H9 (cell line): ENCODE data around the gene IL16. TPM values are rescaled to one million over a fixed set of nuclear protein-coding genes. Genes with fewer than 3 reads are reported as not detected.

ENCODE experiments used
- DNase-seq: peaks from one replicate; pipeline ENCODE4 v3.0.0-alpha.2; 2017
- H2AFZ ChIP-seq: one replicate; pipeline ENCODE4 v1.6.1; 2013; ENCODE audit warnings: mild to moderate bottlenecking, low read length, control low read depth, moderate library complexity
- H2AK5ac ChIP-seq: 2 replicates; pipeline ENCODE4 v1.6.1; 2013; ENCODE audit warnings: low read length, control low read depth, mixed read lengths; ENCODE audit not compliant: insufficient read length
- H2BK120ac ChIP-seq: one replicate; pipeline ENCODE4 v1.6.1; 2013; ENCODE audit warnings: low read depth, mild to moderate bottlenecking, low read length, control low read depth, inconsistent platforms; ENCODE audit not compliant: poor library complexity, severe bottlenecking
- H2BK12ac ChIP-seq: 2 replicates; pipeline ENCODE4 v1.6.1; 2013; ENCODE audit warnings: low read length, control low read depth, mixed read lengths, low read depth; ENCODE audit not compliant: insufficient read length
- H2BK15ac ChIP-seq: 2 replicates; pipeline ENCODE4 v1.6.1; 2013; ENCODE audit warnings: low read depth, low read length, control low read depth
- H2BK20ac ChIP-seq: one replicate; pipeline ENCODE4 v1.6.1; 2013; ENCODE audit warnings: low read depth, mild to moderate bottlenecking, low read length, control low read depth, inconsistent platforms; ENCODE audit not compliant: poor library complexity, severe bottlenecking
- H2BK5ac ChIP-seq: 2 replicates; pipeline ENCODE4 v1.6.1; 2013; ENCODE audit warnings: low read length, control low read depth, mixed read lengths; ENCODE audit not compliant: insufficient read length
- H3K14ac ChIP-seq: 2 replicates; pipeline ENCODE4 v1.6.1; 2013; ENCODE audit warnings: low read length, control low read depth; ENCODE audit not compliant: insufficient read depth
- H3K18ac ChIP-seq: 2 replicates; pipeline ENCODE4 v1.6.1; 2013; ENCODE audit warnings: low read depth, mild to moderate bottlenecking, mixed read lengths, low read length, control low read depth; ENCODE audit not compliant: insufficient read length
- H3K23ac ChIP-seq: 2 replicates; pipeline ENCODE4 v1.6.1; 2013; ENCODE audit warnings: low read length, control low read depth, mixed read lengths, low read depth; ENCODE audit not compliant: insufficient read length
- H3K23me2 ChIP-seq: 2 replicates; pipeline ENCODE4 v1.6.1; 2013; ENCODE audit warnings: low read depth, mild to moderate bottlenecking, mixed read lengths, low read length, control low read depth; ENCODE audit not compliant: insufficient read length, poor library complexity, severe bottlenecking
- H3K27ac ChIP-seq: 2 replicates; pipeline ENCODE4 v1.5.1; 2013; ENCODE audit warnings: low read length, control low read depth, mixed read lengths, low read depth; ENCODE audit not compliant: insufficient read length
- H3K27me3 ChIP-seq: 2 replicates; pipeline ENCODE4 v1.6.1; 2013; ENCODE audit warnings: low read length, control low read depth, inconsistent platforms; ENCODE audit not compliant: insufficient read depth
- H3K4ac ChIP-seq: 2 replicates; pipeline ENCODE4 v1.6.1; 2013; ENCODE audit warnings: low read depth, mild to moderate bottlenecking, control low read depth, inconsistent platforms, low read length, moderate library complexity
- H3K4me1 ChIP-seq: 2 replicates; pipeline ENCODE4 v1.6.1; 2013; ENCODE audit warnings: low read length, control low read depth, inconsistent platforms; ENCODE audit not compliant: insufficient read depth
- H3K4me2 ChIP-seq: 2 replicates; pipeline ENCODE4 v1.6.1; 2013; ENCODE audit warnings: low read length, control low read depth, mixed read lengths; ENCODE audit not compliant: insufficient read length, insufficient read depth
- H3K56ac ChIP-seq: 2 replicates; pipeline ENCODE4 v1.6.1; 2013; ENCODE audit warnings: low read depth, mild to moderate bottlenecking, mixed read lengths, low read length, control low read depth; ENCODE audit not compliant: insufficient read length
- H3K79me1 ChIP-seq: 2 replicates; pipeline ENCODE4 v1.6.1; 2013; ENCODE audit warnings: low read depth, mild to moderate bottlenecking, moderate library complexity, low read length, control low read depth, inconsistent platforms; ENCODE audit not compliant: insufficient read depth, poor library complexity, severe bottlenecking
- H3K79me2 ChIP-seq: 2 replicates; pipeline ENCODE4 v1.6.1; 2013; ENCODE audit warnings: low read length, control low read depth, inconsistent platforms; ENCODE audit not compliant: insufficient read depth
- H3K9ac ChIP-seq: 2 replicates; pipeline ENCODE4 v1.6.1; 2013; ENCODE audit warnings: low read length, control low read depth, mixed read lengths; ENCODE audit not compliant: insufficient read length; ENCODE audit errors: extremely low read depth
- H3K9me3 ChIP-seq: one replicate; pipeline ENCODE4 v1.6.1; 2013; ENCODE audit warnings: low read depth, low read length, inconsistent platforms; ENCODE audit not compliant: control insufficient read depth
- H3T11ph ChIP-seq: one replicate; pipeline ENCODE4 v1.6.1; 2013; ENCODE audit warnings: mild to moderate bottlenecking, low read length, control low read depth, inconsistent platforms
- H4K20me1 ChIP-seq: one replicate; pipeline ENCODE4 v1.6.1; 2013; ENCODE audit not compliant: control insufficient read depth, insufficient read length, insufficient read depth
- H4K5ac ChIP-seq: 2 replicates; pipeline ENCODE4 v1.6.1; 2013; ENCODE audit warnings: low read depth, mild to moderate bottlenecking, mixed read lengths, low read length, control low read depth; ENCODE audit not compliant: insufficient read length
- H4K8ac ChIP-seq: replicated peaks from 2 replicates; pipeline ENCODE4 v1.6.1; 2013; ENCODE audit warnings: low read length, control low read depth, mixed read lengths, low read depth; ENCODE audit not compliant: insufficient read length
- H4K91ac ChIP-seq: 2 replicates; pipeline ENCODE4 v1.6.1; 2013; ENCODE audit warnings: low read depth, mild to moderate bottlenecking, moderate library complexity, mixed read lengths, low read length, control low read depth; ENCODE audit not compliant: insufficient read length
- H3K27ac Mint-ChIP-seq, 3 experiments: 2 replicates in 2 of 3; 3 replicates in 1 of 3; pipeline ENCODE4 v1.8.0; 2020 to 2021; ENCODE audit warnings: mixed read lengths in 3 of 3, mild to moderate bottlenecking in 1 of 3, moderate library complexity in 1 of 3
- H3K27me3 Mint-ChIP-seq: 2 replicates; pipeline ENCODE4 v1.8.0; 2021; ENCODE audit warnings: low read depth, mild to moderate bottlenecking, moderate library complexity, mixed read lengths
- H3K36me3 Mint-ChIP-seq, 3 experiments: 2 replicates in 2 of 3; 3 replicates in 1 of 3; pipeline ENCODE4 v1.8.0; 2020 to 2021; ENCODE audit warnings: low read depth in 3 of 3, mixed read lengths in 3 of 3; ENCODE audit not compliant: insufficient read depth in 1 of 3
- H3K4me1 Mint-ChIP-seq, 2 experiments: 2 replicates each; pipeline ENCODE4 v1.8.0; 2020; ENCODE audit warnings: mixed read lengths in 2 of 2
- H3K4me3 Mint-ChIP-seq, 2 experiments: 2 replicates in 1 of 2; 3 replicates in 1 of 2; pipeline ENCODE4 v1.8.0; 2020 to 2021; ENCODE audit warnings: mild to moderate bottlenecking in 2 of 2, mixed read lengths in 2 of 2, moderate library complexity in 1 of 2
- H3K9me3 Mint-ChIP-seq, 2 experiments: 2 replicates in 1 of 2; 3 replicates in 1 of 2; pipeline ENCODE4 v1.8.0; 2020; ENCODE audit warnings: mild to moderate bottlenecking in 2 of 2, mixed read lengths in 2 of 2, moderate library complexity in 1 of 2
- CTCF ChIP-seq: fragments of 200-600 bp; sonication (generic); conservative IDR thresholded peaks from 3 replicates; pipeline ENCODE4 v1.8.0; 2021; ENCODE audit warnings: antibody characterized with exemption, mild to moderate bottlenecking
- WGBS: extraction: QIAGEN DNeasy Blood & Tissue Kit; methylation state at CpG from one replicate; pipeline ENCODE4 v1.1.7; 2013; ENCODE audit warnings: missing lambda C conversion rate, low lambda C conversion rate, mixed read lengths; ENCODE audit not compliant: insufficient read length; ENCODE audit errors: extremely low coverage; 5-methylcytosine and 5-hydroxymethylcytosine counted together
- total RNA-seq: library from RNA; stranded (reverse); gene quantifications from 2 replicates; pipeline ENCODE4 v1.2.1, GENCODE V29; 2021

The IL16 gene
- total RNA-seq, 1 experiment from 2014 or later, result 0.28 TPM

- Histone ChIP-seq H2AFZ (no peak overlapping the region), H3K27ac (no peak overlapping the region), H3K79me1 (no peaks in the 10 kb centered on the region), H2BK20ac (no peak overlapping the region), H4K91ac (no peak overlapping the region), H4K8ac (no peak overlapping the region), H3K79me2 (no peaks in the 10 kb centered on the region), H4K5ac (no peak overlapping the region), H3K9ac (no peak overlapping the region), H3K56ac (no peak overlapping the region), H3K4me2 (no peak overlapping the region), H3T11ph (no peak overlapping the region), H4K20me1 (no peaks in the 10 kb centered on the region), H2BK15ac (no peak overlapping the region), H2AK5ac (no peak overlapping the region), H3K14ac (no peak overlapping the region), H2BK12ac (no peak overlapping the region), H2BK120ac (no peak overlapping the region), H3K18ac (no peak overlapping the region), H3K9me3 (no peaks in the 10 kb centered on the region), H3K4ac (no peak overlapping the region), H3K4me1 (peaks cover 9% of the 10 kb centered on the region; the same call in 1 of the 2 replicates), H3K27me3 (no peaks in the 10 kb centered on the region), H2BK5ac (no peak overlapping the region), H3K23me2 (no peaks in the 10 kb centered on the region), H3K23ac (no peak overlapping the region)
- H3K4me1 Mint-ChIP-seq, result peaks cover 28 to 36% of the 10 kb centered on the region in 2 experiments
- no CpG with 5 or more reads among the region's 6 CpGs for WGBS
- no peaks in the 10 kb centered on the region for H3K9me3 Mint-ChIP-seq
- TF ChIP-seq CTCF, result no peak
- H3K27me3 Mint-ChIP-seq, result peaks cover 17% of the 10 kb centered on the region
- no peaks in the 10 kb centered on the region for H3K36me3 Mint-ChIP-seq
- H3K4me3 Mint-ChIP-seq, result no peak overlapping the region
- no peak for DNase-seq
- no peak overlapping the region for H3K27ac Mint-ChIP-seq
Measured at GRCh38 chr15:81298611-81299010, 101.9 kb downstream of the IL16 start.
